T-cell (primary cell): Measurements from ENCODE around the gene NT5C1A. TPM values are rescaled to one million over a fixed set of nuclear protein-coding genes. Genes with fewer than 3 reads are reported as not detected.

ENCODE experiments used
- ATAC-seq, 4 experiments: fragments of 200-7000 bp in 3 of 4; fragments of 150-1000 bp in 1 of 4; cut with Tn5 transposase; replicated peaks in 1 of 4; 1 replicate in 3 of 4; 2 replicates in 1 of 4; pipeline ENCODE4 v1.10.0; 2021; ENCODE audit warnings: moderate library complexity in 3 of 4, mild to moderate bottlenecking in 2 of 4, moderate number of reproducible peaks in 1 of 4
- CTCF ChIA-PET, 2 donors: fragments of 300-600 bp; sonication (Branson Sonifier 250); formaldehyde crosslinking; loops; one replicate each; lab custom pipeline; 2022; ENCODE audit warnings: antibody characterized with exemption in 2 of 2; lab: Charles Lee
- POLR2A ChIA-PET, 2 donors: fragments of 300-600 bp; sonication (Branson Sonifier 250); formaldehyde crosslinking; loops; one replicate each; lab custom pipeline; 2022; ENCODE audit warnings: antibody characterized with exemption in 2 of 2; lab: Charles Lee
- DNase-seq, 35 experiments: peaks; one replicate each; pipeline versions ENCODE4 v3.0.0 to v3.0.0-alpha.2; 2013 to 2023
- H3K27ac ChIP-seq: one replicate; pipeline ENCODE4 v1.5.1; 2013; ENCODE audit warnings: low read length
- H3K27me3 ChIP-seq, 2 experiments: replicated peaks in 1 of 2; 1 replicate in 1 of 2; 2 replicates in 1 of 2; pipeline versions ENCODE4 v1.6.1 to v1.7.0; 2013; ENCODE audit warnings: low read length in 1 of 2, mixed read lengths in 1 of 2; ENCODE audit not compliant: control insufficient read depth in 2 of 2, insufficient read depth in 2 of 2; ENCODE audit errors: extremely low read depth in 1 of 2
- H3K36me3 ChIP-seq, 2 donors: 1 replicate in 1 of 2; 2 replicates in 1 of 2; pipeline versions ENCODE4 v1.6.1 to v1.7.0; 2013; ENCODE audit warnings: low read length in 1 of 2; ENCODE audit not compliant: control insufficient read depth in 2 of 2, insufficient read depth in 1 of 2; ENCODE audit errors: extremely low read depth in 1 of 2
- H3K4me1 ChIP-seq, 2 experiments: 1 replicate in 1 of 2; 2 replicates in 1 of 2; pipeline versions ENCODE4 v1.6.1 to v1.7.0; 2013; ENCODE audit warnings: low read length in 2 of 2, mixed read lengths in 1 of 2; ENCODE audit not compliant: insufficient read depth in 2 of 2, control insufficient read depth in 1 of 2; ENCODE audit errors: extremely low read depth in 1 of 2
- H3K4me3 ChIP-seq, 2 donors: 1 replicate in 1 of 2; 2 replicates in 1 of 2; pipeline versions ENCODE4 v1.5.1 to v1.7.0; 2013; ENCODE audit warnings: mild to moderate bottlenecking in 2 of 2, low read length in 1 of 2, moderate library complexity in 1 of 2; ENCODE audit not compliant: control insufficient read depth in 1 of 2; ENCODE audit errors: extremely low read depth in 1 of 2
- H3K9me3 ChIP-seq: 2 replicates; pipeline ENCODE4 v1.7.0; 2013
- H3K27ac Mint-ChIP-seq, 2 donors: one replicate each; pipeline ENCODE4 v1.8.0; 2020 to 2021; ENCODE audit warnings: mild to moderate bottlenecking in 2 of 2, mixed read lengths in 2 of 2
- H3K27me3 Mint-ChIP-seq, 2 donors: one replicate each; pipeline ENCODE4 v1.8.0; 2021 to 2022; ENCODE audit warnings: mixed read lengths in 2 of 2
- H3K36me3 Mint-ChIP-seq: one replicate; pipeline ENCODE4 v1.8.0; 2021; ENCODE audit warnings: mixed read lengths
- H3K4me1 Mint-ChIP-seq, 3 donors: one replicate each; pipeline ENCODE4 v1.8.0; 2020 to 2022; ENCODE audit warnings: mixed read lengths in 3 of 3, mild to moderate bottlenecking in 1 of 3
- H3K4me3 Mint-ChIP-seq, 3 donors: one replicate each; pipeline ENCODE4 v1.8.0; 2020 to 2022; ENCODE audit warnings: mild to moderate bottlenecking in 3 of 3, mixed read lengths in 3 of 3, moderate library complexity in 3 of 3
- H3K9me3 Mint-ChIP-seq, 3 donors: one replicate each; pipeline ENCODE4 v1.8.0; 2020 to 2022; ENCODE audit warnings: mixed read lengths in 3 of 3
- WGBS: methylation state at CpG from one replicate; pipeline ENCODE4 v1.1.5; 2013; ENCODE audit warnings: missing lambda C conversion rate; ENCODE audit not compliant: insufficient coverage; 5-methylcytosine and 5-hydroxymethylcytosine counted together
- total RNA-seq, 35 experiments: library from RNA in 6 of 35; stranded (reverse) in 6 of 35; fragments of 120-200 nt in 1 of 35; gene quantifications; one replicate each; pipeline versions ENCODE4 v1.2.1 to v1.2.4 and lab custom pipeline; 2013 to 2026

The NT5C1A gene
- total RNA-seq, 5 donors from 2014 or later (not counting 1 experiment from before 2014, with no cell fraction given): 0.22 to 1.3 (median 0.42) TPM; not detected in 1

DNA sequence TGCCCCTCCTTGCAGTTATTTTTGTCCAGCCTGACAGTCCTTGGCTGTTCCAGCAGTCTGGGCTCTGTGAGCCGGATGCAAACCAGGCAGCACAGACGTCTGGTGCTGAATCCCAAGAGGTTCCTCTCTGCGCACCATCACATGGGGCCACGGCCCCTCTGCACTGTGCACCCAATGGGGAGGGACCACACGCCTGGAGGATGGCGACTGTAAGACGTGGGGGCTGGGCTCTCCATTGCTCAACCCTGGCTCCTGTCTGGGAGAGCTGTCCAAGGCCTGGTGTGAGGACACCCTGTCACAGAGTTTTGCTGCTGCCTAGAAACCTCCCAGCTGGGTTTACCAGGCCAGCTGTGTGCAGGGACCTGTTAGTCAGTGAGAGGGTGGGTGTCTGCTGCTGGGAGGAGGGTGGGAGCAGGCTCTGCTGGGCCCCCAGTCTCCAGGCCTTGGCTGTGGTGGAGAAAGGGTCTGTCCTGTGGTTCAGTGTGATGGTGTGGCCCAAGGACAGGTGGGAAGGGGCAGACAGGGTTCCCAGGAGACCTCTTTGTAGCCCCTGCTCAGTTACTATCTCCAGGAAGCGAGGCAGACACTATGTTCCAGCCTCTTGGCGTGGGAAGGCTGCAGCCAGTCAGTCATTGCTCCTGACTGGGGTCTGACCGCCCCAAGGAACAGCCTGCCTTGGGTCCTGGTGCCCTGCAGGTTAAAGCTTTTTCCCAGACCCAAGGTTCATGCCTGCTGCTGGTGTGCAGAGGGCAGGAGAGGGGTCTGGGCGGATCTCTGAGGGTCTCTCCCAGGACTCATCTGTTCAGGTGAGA, 46.2 kb downstream of the NT5C1A start:
- H3K27me3 Mint-ChIP-seq: peaks cover 7 to 20% of the 10 kb centered on the region in 2 donors
- H3K9me3 Mint-ChIP-seq: no peaks in the 10 kb centered on the region
- POLR2A ChIA-PET: no interaction called here
- Histone ChIP-seq H3K4me1 (no peaks in the 10 kb centered on the region), H3K9me3 (no peaks in the 10 kb centered on the region), H3K27ac (no peak overlapping the region), H3K27me3 (peaks cover under 1 to 29% of the 10 kb centered on the region in 2 experiments), H3K4me3 (no peak overlapping the region), H3K36me3 (no peaks in the 10 kb centered on the region)
- ATAC-seq (no peak), DNase-seq (no peak)
- WGBS: 81% methylated on average over 11 of the region's 11 CpGs
- CTCF ChIA-PET: no interaction called here
- H3K36me3 Mint-ChIP-seq: no peaks in the 10 kb centered on the region
- no peaks in the 10 kb centered on the region for H3K4me1 Mint-ChIP-seq
- no peak overlapping the region for H3K27ac Mint-ChIP-seq
- H3K4me3 Mint-ChIP-seq: no peak overlapping the region

DNA sequence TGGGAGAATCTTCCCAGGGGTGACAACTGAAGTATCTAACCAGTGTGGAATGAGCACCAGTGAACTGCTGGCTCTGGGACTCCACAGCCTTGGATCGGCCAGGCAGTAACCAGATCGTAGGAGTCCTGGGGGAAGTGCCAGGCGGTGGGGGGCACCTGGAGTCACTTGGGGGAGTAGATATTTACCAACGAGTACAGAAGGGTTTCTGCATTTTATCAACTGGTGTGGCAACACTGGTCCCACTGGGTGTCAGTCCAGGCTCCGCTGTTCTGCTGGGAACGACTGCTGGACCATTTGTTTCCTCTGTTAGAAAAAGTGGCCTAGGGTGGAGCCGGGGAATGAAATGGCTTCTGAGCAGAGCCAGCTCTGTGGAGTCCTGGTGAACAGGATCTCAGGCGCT, 46.9 kb downstream of the NT5C1A start:
- POLR2A ChIA-PET: no interaction called here

DNA sequence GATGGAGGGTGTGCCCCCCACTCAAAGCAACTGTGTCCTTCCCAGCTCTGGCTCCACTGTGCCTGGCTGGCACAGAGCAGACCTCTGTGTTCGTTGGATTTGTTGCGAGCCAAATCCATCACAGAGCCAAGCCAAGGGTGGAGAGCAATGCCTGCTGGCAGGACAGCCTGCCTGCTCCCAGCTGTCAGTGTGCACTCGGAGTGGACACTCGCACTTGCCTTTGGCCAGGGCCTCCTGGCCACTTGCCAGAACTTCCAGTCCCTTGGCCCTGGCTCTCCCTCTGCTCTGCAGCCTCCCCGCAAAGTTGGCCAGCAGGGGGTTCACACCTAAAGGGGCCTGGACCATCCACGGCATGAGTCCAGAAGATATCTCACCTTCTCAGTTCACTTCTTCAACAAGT, 48.9 kb downstream of the NT5C1A start:
- WGBS: 90% methylated on average over 6 of the region's 6 CpGs
- DNase-seq (no peak), ATAC-seq (no peak)
- H3K4me3 Mint-ChIP-seq: no peak overlapping the region
- POLR2A ChIA-PET: no interaction called here
- Histone ChIP-seq H3K4me3 (no peak overlapping the region), H3K4me1 (no peaks in the 10 kb centered on the region), H3K36me3 (no peaks in the 10 kb centered on the region), H3K27me3 (peaks cover 0 to 32% of the 10 kb centered on the region in 2 experiments), H3K9me3 (no peaks in the 10 kb centered on the region), H3K27ac (no peak overlapping the region)
- no peaks in the 10 kb centered on the region for H3K4me1 Mint-ChIP-seq
- H3K27ac Mint-ChIP-seq: no peak overlapping the region
- H3K36me3 Mint-ChIP-seq: no peaks in the 10 kb centered on the region
- CTCF ChIA-PET: no interaction called here
- peaks cover 7 to 9% of the 10 kb centered on the region in 2 donors for H3K27me3 Mint-ChIP-seq
- no peaks in the 10 kb centered on the region for H3K9me3 Mint-ChIP-seq

More for the DNA sequence above, 46.9 kb downstream of the NT5C1A start:
- Mint-ChIP-seq H3K9me3 (no peaks in the 10 kb centered on the region), H3K36me3 (no peaks in the 10 kb centered on the region), H3K4me3 (no peak overlapping the region), H3K27me3 (peaks cover 7 to 13% of the 10 kb centered on the region in 2 donors), H3K4me1 (no peaks in the 10 kb centered on the region), H3K27ac (no peak overlapping the region)
- Histone ChIP-seq H3K27me3 (peaks cover 0 to 29% of the 10 kb centered on the region in 2 experiments), H3K9me3 (no peaks in the 10 kb centered on the region), H3K4me1 (no peaks in the 10 kb centered on the region), H3K4me3 (no peak overlapping the region), H3K27ac (no peak overlapping the region), H3K36me3 (no peaks in the 10 kb centered on the region)
- CTCF ChIA-PET: no interaction called here
- WGBS: 83% methylated on average over 8 of the region's 8 CpGs
- ATAC-seq: no peak
- DNase-seq: no peak

DNA sequence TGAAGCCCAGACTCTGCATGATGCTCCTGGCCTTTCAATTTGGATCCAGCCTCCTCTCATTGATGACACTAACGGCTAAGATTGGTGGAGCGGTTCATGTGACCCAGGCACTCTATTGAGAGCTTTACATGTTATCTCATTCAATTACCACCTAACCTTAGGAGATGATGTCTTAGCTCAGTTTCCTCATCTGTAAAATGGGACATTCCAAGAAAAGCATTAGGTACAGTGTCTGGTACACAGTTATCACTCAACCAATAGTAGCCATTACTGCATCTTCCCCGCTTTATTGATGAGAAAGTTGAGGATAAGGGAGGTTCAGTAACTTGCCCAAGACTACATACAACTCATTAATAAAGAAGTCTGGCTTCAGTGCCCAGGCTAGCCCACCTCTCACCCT, 49.5 kb downstream of the NT5C1A start:
- DNase-seq (no peak), ATAC-seq (no peak)
- WGBS: 100% methylated on average over 1 of the region's 3 CpGs
- Histone ChIP-seq H3K27ac (no peak overlapping the region), H3K9me3 (no peaks in the 10 kb centered on the region), H3K27me3 (peaks cover 0 to 32% of the 10 kb centered on the region in 2 experiments), H3K4me1 (no peaks in the 10 kb centered on the region), H3K4me3 (no peak overlapping the region), H3K36me3 (no peaks in the 10 kb centered on the region)
- ChIA-PET CTCF (no interaction called here), POLR2A (no interaction called here)
- Mint-ChIP-seq H3K4me1 (no peaks in the 10 kb centered on the region), H3K36me3 (no peaks in the 10 kb centered on the region), H3K9me3 (no peaks in the 10 kb centered on the region), H3K27me3 (peaks cover 7 to 11% of the 10 kb centered on the region in 2 donors), H3K4me3 (no peak overlapping the region), H3K27ac (no peak overlapping the region)

DNA sequence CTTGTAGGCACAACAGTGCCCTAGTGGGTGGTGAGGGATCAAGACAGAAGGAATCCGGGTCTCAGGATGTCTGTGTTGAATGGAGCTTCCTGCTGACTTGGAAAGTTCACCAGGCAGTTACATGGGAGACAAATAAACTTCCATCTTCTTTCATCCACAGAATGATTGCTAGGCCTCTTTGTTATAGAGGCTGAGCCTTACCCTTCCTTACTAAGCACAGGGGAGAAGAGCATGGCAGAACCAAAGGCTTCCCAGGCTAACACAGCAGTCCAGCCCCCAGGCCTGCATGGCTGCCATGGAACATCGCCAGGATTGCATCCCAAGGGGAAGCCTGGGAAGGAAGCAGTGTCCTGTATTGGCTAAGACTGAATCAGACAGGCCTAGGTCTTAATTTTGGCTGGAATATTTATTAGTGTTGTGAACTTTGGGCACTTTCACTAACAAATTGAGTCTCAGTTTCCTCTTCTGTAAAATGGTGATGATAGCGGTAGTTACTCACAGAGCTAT, 51.2 kb downstream of the NT5C1A start:
- no peaks in the 10 kb centered on the region for H3K4me1 Mint-ChIP-seq
- no peak overlapping the region for H3K27ac Mint-ChIP-seq
- no peaks in the 10 kb centered on the region for H3K36me3 Mint-ChIP-seq
- Histone ChIP-seq H3K4me3 (no peak overlapping the region), H3K36me3 (no peaks in the 10 kb centered on the region), H3K9me3 (no peaks in the 10 kb centered on the region), H3K27ac (no peak overlapping the region), H3K4me1 (no peaks in the 10 kb centered on the region), H3K27me3 (peaks cover 0 to 30% of the 10 kb centered on the region in 2 experiments)
- no CpG with 5 or more reads among the region's 3 CpGs for WGBS
- POLR2A ChIA-PET: no interaction called here
- peaks cover 7 to 21% of the 10 kb centered on the region in 2 donors for H3K27me3 Mint-ChIP-seq
- no peak overlapping the region for H3K4me3 Mint-ChIP-seq
- CTCF ChIA-PET: no interaction called here
- no peaks in the 10 kb centered on the region for H3K9me3 Mint-ChIP-seq
- ATAC-seq (no peak), DNase-seq (no peak)

DNA sequence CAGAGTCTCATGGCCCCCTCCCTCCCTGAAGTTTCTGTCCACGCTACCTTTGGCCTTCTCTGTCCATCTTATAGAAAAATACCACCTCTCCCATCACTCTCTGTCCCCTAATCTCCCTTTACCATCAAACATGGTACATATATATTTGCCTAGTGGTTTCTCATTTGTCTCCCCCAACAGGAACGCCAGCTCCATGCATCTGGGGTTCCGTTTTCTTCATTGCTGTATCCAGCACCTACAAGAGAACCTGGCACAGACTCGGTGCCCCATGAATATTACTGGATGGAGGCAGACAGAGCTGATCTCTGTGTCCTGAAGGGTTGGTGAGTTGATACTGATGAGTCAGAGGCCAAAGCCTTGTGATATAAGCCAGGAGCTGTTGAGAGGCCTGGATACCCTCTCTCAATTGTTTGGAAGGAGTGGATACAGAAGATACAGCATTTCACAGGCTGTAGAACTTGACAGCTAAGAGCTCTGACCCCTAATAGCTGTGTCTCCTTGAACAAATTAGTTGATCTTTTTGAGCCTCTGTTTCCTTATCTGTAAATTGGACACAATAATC, 54.3 kb downstream of the NT5C1A start:
- 100% methylated on average over 1 of the region's 4 CpGs for WGBS
- ATAC-seq: no peak
- Histone ChIP-seq H3K9me3 (no peaks in the 10 kb centered on the region), H3K27me3 (peaks cover 0 to 16% of the 10 kb centered on the region in 2 experiments), H3K4me3 (no peak overlapping the region), H3K4me1 (no peaks in the 10 kb centered on the region), H3K27ac (no peak overlapping the region), H3K36me3 (no peaks in the 10 kb centered on the region)
- Mint-ChIP-seq H3K9me3 (no peaks in the 10 kb centered on the region), H3K27me3 (peaks cover 0 to 12% of the 10 kb centered on the region in 2 donors), H3K27ac (no peak overlapping the region), H3K36me3 (no peaks in the 10 kb centered on the region), H3K4me1 (no peaks in the 10 kb centered on the region), H3K4me3 (no peak overlapping the region)
- CTCF ChIA-PET: interaction anchor here in 1 of 2 donors (1.1 kb wide), 1 partner anchor 11 kb away, joined by 3 read pairs; no protein-coding TSS in a partner anchor
- no peak for DNase-seq
- POLR2A ChIA-PET: no interaction called here
